CD4-positive, CD25-positive, alpha-beta regulatory T cell (primary cell): ENCODE data around the gene CBLL2. TPM values are rescaled to one million over a fixed set of nuclear protein-coding genes. Genes with fewer than 3 reads are reported as not detected.

Experiments
- ATAC-seq, 2 donors: fragments of 150-1000 bp; cut with Tn5 transposase; one replicate each; pipeline ENCODE4 v1.10.0; 2021; ENCODE audit warnings: low read depth in 2 of 2, moderate number of reproducible peaks in 2 of 2, moderate library complexity in 1 of 2
- DNase-seq, 3 donors: peaks; one replicate each; pipeline versions ENCODE4 v3.0.0 to v3.0.0-alpha.2; 2012 to 2022; ENCODE audit warnings: mixed read lengths in 1 of 3
- H3K27ac ChIP-seq: one replicate; pipeline ENCODE4 v1.7.0; 2013; ENCODE audit warnings: mild to moderate bottlenecking, low read length; ENCODE audit not compliant: insufficient read depth, poor library complexity, severe bottlenecking
- H3K27me3 ChIP-seq: one replicate; pipeline ENCODE4 v1.7.0; 2013; ENCODE audit warnings: low read length; ENCODE audit not compliant: control insufficient read depth, insufficient read depth
- H3K36me3 ChIP-seq: one replicate; pipeline ENCODE4 v1.7.0; 2013; ENCODE audit warnings: mild to moderate bottlenecking, low read length, moderate library complexity; ENCODE audit not compliant: control insufficient read depth, insufficient read depth
- H3K4me1 ChIP-seq: 2 replicates; pipeline ENCODE4 v1.7.0; 2013; ENCODE audit warnings: mild to moderate bottlenecking, low read length; ENCODE audit not compliant: insufficient read depth, control insufficient read depth, poor library complexity, severe bottlenecking
- H3K4me3 ChIP-seq: one replicate; pipeline ENCODE4 v1.7.0; 2013; ENCODE audit warnings: low read depth, mild to moderate bottlenecking, low read length, moderate library complexity
- H3K9me3 ChIP-seq, 2 experiments: 1 replicate in 1 of 2; 2 replicates in 1 of 2; pipeline ENCODE4 v1.7.0; 2013; ENCODE audit warnings: low read length in 2 of 2, mild to moderate bottlenecking in 1 of 2, moderate library complexity in 1 of 2; ENCODE audit not compliant: control insufficient read depth in 2 of 2
- H3K27ac Mint-ChIP-seq, 3 donors: one replicate each; pipeline ENCODE4 v1.8.0; 2020 to 2022; ENCODE audit warnings: mild to moderate bottlenecking in 3 of 3, mixed read lengths in 3 of 3, moderate library complexity in 2 of 3
- H3K27me3 Mint-ChIP-seq: one replicate; pipeline ENCODE4 v1.8.0; 2022; ENCODE audit warnings: mild to moderate bottlenecking, mixed read lengths
- H3K36me3 Mint-ChIP-seq: one replicate; pipeline ENCODE4 v1.8.0; 2020; ENCODE audit warnings: mixed read lengths
- H3K4me1 Mint-ChIP-seq, 4 donors: one replicate each; pipeline ENCODE4 v1.8.0; 2020 to 2022; ENCODE audit warnings: mixed read lengths in 4 of 4, mild to moderate bottlenecking in 1 of 4
- H3K4me3 Mint-ChIP-seq, 4 donors: one replicate each; pipeline ENCODE4 v1.8.0; 2020 to 2022; ENCODE audit warnings: mild to moderate bottlenecking in 4 of 4, mixed read lengths in 4 of 4, moderate library complexity in 3 of 4
- H3K9me3 Mint-ChIP-seq, 7 donors: one replicate each; pipeline ENCODE4 v1.8.0; 2020 to 2022; ENCODE audit warnings: mixed read lengths in 7 of 7, mild to moderate bottlenecking in 3 of 7, moderate library complexity in 2 of 7
- polyA plus RNA-seq, 4 donors: library from polyadenylated mRNA; unstranded; fragments of 300-500 nt; fragmentation: Illumina TruSeq; gene quantifications; one replicate each; pipeline ENCODE4 v1.2.3, GENCODE V29; 2021
- total RNA-seq: library from RNA; stranded (reverse); gene quantifications from one replicate; pipeline ENCODE4 v1.2.3, GENCODE V29; 2022

CBLL2 gene
- total RNA-seq (not detected), polyA plus RNA-seq (not detected)

GRCh38 chrX:22272613-22273012, at the start of gene CBLL2:
TSS of gene CBLL2 (plus strand) at chrX:22272913. CDS start at chrX:22272992, 79 bp downstream.
- ATAC-seq (no peak), DNase-seq (no peak)
- H3K27me3 Mint-ChIP-seq = no peaks in the 10 kb centered on the region
- H3K27ac Mint-ChIP-seq = no peak within 1 kb of the TSS
- H3K27me3 ChIP-seq = no peaks in the 10 kb centered on the region
- no peaks in the 10 kb centered on the region for H3K4me1 Mint-ChIP-seq
- H3K36me3 ChIP-seq = no peaks in the 10 kb centered on the region
- H3K36me3 Mint-ChIP-seq = no peaks in the 10 kb centered on the region
- H3K4me3 Mint-ChIP-seq = no peak within 1 kb of the TSS
- H3K9me3 ChIP-seq = no peaks in the 10 kb centered on the region
- no peak within 1 kb of the TSS for H3K27ac ChIP-seq
- H3K4me1 ChIP-seq = no peaks in the 10 kb centered on the region
- peaks cover 0 to 10% (median 0%) of the 10 kb centered on the region in 7 donors for H3K9me3 Mint-ChIP-seq
- H3K4me3 ChIP-seq = no peak within 1 kb of the TSS

- DNase-seq = no peak
- no peaks in the 10 kb centered on the region for H3K36me3 ChIP-seq
- no peaks in the 10 kb centered on the region for H3K36me3 Mint-ChIP-seq
- no peaks in the 10 kb centered on the region for H3K27me3 ChIP-seq
- H3K4me3 Mint-ChIP-seq = no peak overlapping the region
- H3K9me3 Mint-ChIP-seq = peaks cover 0 to 4% (median 0%) of the 10 kb centered on the region in 7 donors
- H3K9me3 ChIP-seq = no peaks in the 10 kb centered on the region
- H3K27ac Mint-ChIP-seq = no peak overlapping the region
- H3K4me3 ChIP-seq = no peak overlapping the region
- H3K4me1 Mint-ChIP-seq = no peaks in the 10 kb centered on the region
- no peaks in the 10 kb centered on the region for H3K4me1 ChIP-seq
- ATAC-seq = no peak
- no peak overlapping the region for H3K27ac ChIP-seq
- peaks cover 4% of the 10 kb centered on the region for H3K27me3 Mint-ChIP-seq
Observed at GRCh38 chrX:22234380-22234779, 38.3 kb upstream of the CBLL2 start.

GRCh38 chrX:22237479-22237878, 35.2 kb upstream of the CBLL2 start:
- no peaks in the 10 kb centered on the region for H3K36me3 ChIP-seq
- ATAC-seq = no peak

GRCh38 chrX:22246620-22247019, 26.1 kb upstream of the CBLL2 start:
- no peak overlapping the region for H3K4me3 Mint-ChIP-seq
- DNase-seq = no peak
- H3K27ac Mint-ChIP-seq = no peak overlapping the region
- H3K36me3 Mint-ChIP-seq = no peaks in the 10 kb centered on the region
- H3K27me3 Mint-ChIP-seq = no peaks in the 10 kb centered on the region
- H3K4me1 Mint-ChIP-seq = no peaks in the 10 kb centered on the region
- H3K9me3 Mint-ChIP-seq = peaks cover 0 to 8% (median 0%) of the 10 kb centered on the region in 7 donors
- no peak overlapping the region for H3K4me3 ChIP-seq
- H3K27ac ChIP-seq = no peak overlapping the region
- no peaks in the 10 kb centered on the region for H3K4me1 ChIP-seq
- ATAC-seq = no peak
- H3K27me3 ChIP-seq = no peaks in the 10 kb centered on the region
- H3K36me3 ChIP-seq = no peaks in the 10 kb centered on the region
- H3K9me3 ChIP-seq = no peaks in the 10 kb centered on the region

More at GRCh38 chrX:22237479-22237878, 35.2 kb upstream of the CBLL2 start:
- H3K4me1 Mint-ChIP-seq = no peaks in the 10 kb centered on the region
- peaks cover 0 to 4% (median 1%) of the 10 kb centered on the region in 7 donors for H3K9me3 Mint-ChIP-seq
- no peak for DNase-seq
- no peaks in the 10 kb centered on the region for H3K4me1 ChIP-seq
- no peak overlapping the region for H3K4me3 Mint-ChIP-seq
- H3K36me3 Mint-ChIP-seq = no peaks in the 10 kb centered on the region
- H3K27ac ChIP-seq = no peak overlapping the region
- H3K9me3 ChIP-seq = no peaks in the 10 kb centered on the region
- peaks cover 4% of the 10 kb centered on the region for H3K27me3 Mint-ChIP-seq
- H3K4me3 ChIP-seq = no peak overlapping the region
- no peak overlapping the region for H3K27ac Mint-ChIP-seq
- H3K27me3 ChIP-seq = no peaks in the 10 kb centered on the region

GRCh38 chrX:22247169-22247568, 25.5 kb upstream of the CBLL2 start:
- ATAC-seq (no peak), DNase-seq (no peak)
- Histone ChIP-seq H3K9me3 (no peaks in the 10 kb centered on the region), H3K27me3 (no peaks in the 10 kb centered on the region), H3K27ac (no peak overlapping the region), H3K4me3 (no peak overlapping the region), H3K36me3 (no peaks in the 10 kb centered on the region), H3K4me1 (no peaks in the 10 kb centered on the region)
- H3K36me3 Mint-ChIP-seq = no peaks in the 10 kb centered on the region
- H3K4me1 Mint-ChIP-seq = no peaks in the 10 kb centered on the region
- H3K27me3 Mint-ChIP-seq = no peaks in the 10 kb centered on the region
- H3K9me3 Mint-ChIP-seq = peaks cover 0 to 8% (median 0%) of the 10 kb centered on the region in 7 donors
- H3K27ac Mint-ChIP-seq = no peak overlapping the region
- no peak overlapping the region for H3K4me3 Mint-ChIP-seq

- H3K27ac Mint-ChIP-seq = no peak overlapping the region
- no peak overlapping the region for H3K4me3 Mint-ChIP-seq
- H3K27me3 Mint-ChIP-seq = no peaks in the 10 kb centered on the region
- ATAC-seq (no peak), DNase-seq (no peak)
- no peaks in the 10 kb centered on the region for H3K36me3 Mint-ChIP-seq
- Histone ChIP-seq H3K4me1 (no peaks in the 10 kb centered on the region), H3K4me3 (no peak overlapping the region), H3K27ac (no peak overlapping the region), H3K9me3 (no peaks in the 10 kb centered on the region), H3K36me3 (no peaks in the 10 kb centered on the region), H3K27me3 (no peaks in the 10 kb centered on the region)
- peaks cover 0 to 3% (median 0%) of the 10 kb centered on the region in 7 donors for H3K9me3 Mint-ChIP-seq
- H3K4me1 Mint-ChIP-seq = no peaks in the 10 kb centered on the region
Observed at GRCh38 chrX:22248401-22248800, 24.3 kb upstream of the CBLL2 start.

GRCh38 chrX:22249371-22249770, 23.3 kb upstream of the CBLL2 start:
- H3K36me3 Mint-ChIP-seq = no peaks in the 10 kb centered on the region
- no peaks in the 10 kb centered on the region for H3K27me3 Mint-ChIP-seq
- no peaks in the 10 kb centered on the region for H3K9me3 ChIP-seq
- no peak overlapping the region for H3K27ac Mint-ChIP-seq
- no peak overlapping the region for H3K4me3 Mint-ChIP-seq
- ATAC-seq = no peak
- H3K4me3 ChIP-seq = no peak overlapping the region
- no peak overlapping the region for H3K27ac ChIP-seq
- no peaks in the 10 kb centered on the region for H3K4me1 ChIP-seq
- no peaks in the 10 kb centered on the region for H3K27me3 ChIP-seq
- no peaks in the 10 kb centered on the region for H3K36me3 ChIP-seq
- H3K4me1 Mint-ChIP-seq = no peaks in the 10 kb centered on the region
- H3K9me3 Mint-ChIP-seq = peaks cover 0 to 3% (median 0%) of the 10 kb centered on the region in 7 donors
- DNase-seq = no peak

GRCh38 chrX:22268706-22269105, 4.0 kb upstream of the CBLL2 start:
- Histone ChIP-seq H3K27ac (no peak overlapping the region), H3K4me1 (no peaks in the 10 kb centered on the region), H3K9me3 (no peaks in the 10 kb centered on the region), H3K36me3 (no peaks in the 10 kb centered on the region), H3K27me3 (no peaks in the 10 kb centered on the region), H3K4me3 (no peak overlapping the region)
- Mint-ChIP-seq H3K4me3 (no peak overlapping the region), H3K27me3 (peaks cover 6% of the 10 kb centered on the region), H3K4me1 (no peaks in the 10 kb centered on the region), H3K36me3 (no peaks in the 10 kb centered on the region), H3K9me3 (peaks cover 0 to 14% (median 0%) of the 10 kb centered on the region in 7 donors), H3K27ac (no peak overlapping the region)
- ATAC-seq (no peak), DNase-seq (no peak)
